NK-92 (cell line): Measurements from ENCODE around the gene SYT9.
"Not testable (repeated sequence)": the region's sequence is repeated elsewhere in the genome, so short reads cannot be mapped to it uniquely, and the experiment has no call there.

Source experiments
- DNase-seq: peaks from one replicate; lab custom pipeline; 2025; ENCODE audit not compliant: unreplicated experiment; lab: John Stamatoyannopoulos, UW

SYT9 gene

GRCh38 chr11:7335442-7335841 is 83.7 kb downstream of the SYT9 start:
- not testable (repeated sequence) for DNase-seq

- no peak for DNase-seq
These were observed 89.8 kb downstream of the SYT9 start for GRCh38 chr11:7341551-7341950.

- no peak for DNase-seq
These were observed 96.1 kb downstream of the SYT9 start for GRCh38 chr11:7347611-7348431.

- no peak for DNase-seq
These were observed 97.0 kb downstream of the SYT9 start for GRCh38 chr11:7348432-7349304.

GRCh38 chr11:7351228-7351627 is 99.5 kb downstream of the SYT9 start:
- no peak for DNase-seq

GRCh38 chr11:7353100-7353499 is 101.4 kb downstream of the SYT9 start:
- DNase-seq = no peak

- DNase-seq = no peak
These were observed 113.0 kb downstream of the SYT9 start for GRCh38 chr11:7364660-7365059.

GRCh38 chr11:7367803-7368202 is 116.1 kb downstream of the SYT9 start:
- no peak for DNase-seq

GRCh38 chr11:7376386-7376785 is 124.7 kb downstream of the SYT9 start:
- no peak for DNase-seq

- no peak for DNase-seq
These were observed 130.2 kb downstream of the SYT9 start for GRCh38 chr11:7381937-7382336.

- DNase-seq = no peak
These were observed 131.7 kb downstream of the SYT9 start for GRCh38 chr11:7383406-7383805.

GRCh38 chr11:7384691-7385090 is 133.0 kb downstream of the SYT9 start:
- no peak for DNase-seq

- DNase-seq = no peak
These were observed 133.8 kb downstream of the SYT9 start for GRCh38 chr11:7385532-7385931.

GRCh38 chr11:7413961-7414915 is 162.5 kb downstream of the SYT9 start:
- no peak for DNase-seq

- no peak for DNase-seq
These were observed 163.5 kb downstream of the SYT9 start for GRCh38 chr11:7414973-7415817.

- DNase-seq = no peak
These were observed 164.4 kb downstream of the SYT9 start for GRCh38 chr11:7416080-7416479.

- no peak for DNase-seq
These were observed 165.6 kb downstream of the SYT9 start for GRCh38 chr11:7417328-7417727.

GRCh38 chr11:7418061-7418460 is 166.4 kb downstream of the SYT9 start:
- DNase-seq = no peak

GRCh38 chr11:7418906-7419305 is 167.2 kb downstream of the SYT9 start:
- DNase-seq = no peak

GRCh38 chr11:7421136-7421535 is 169.4 kb downstream of the SYT9 start:
- no peak for DNase-seq
